A549 (cell line): ENCODE data around the gene TNIP3. TPM values are rescaled to one million over a fixed set of nuclear protein-coding genes. Genes with fewer than 3 reads are reported as not detected.

ENCODE experiments used
- ATAC-seq, 2 experiments: fragments of 200-7000 bp in 1 of 2; fragments of >200 bp in 1 of 2; cut with Nextera tagmentation in 1 of 2; cut with Tn5 transposase in 1 of 2; 3 replicates each; pipeline versions ENCODE4 v1.8.0 to v1.9.1; 2018 to 2020; ENCODE audit warnings: mild to moderate bottlenecking in 1 of 2, moderate library complexity in 1 of 2
- CTCF ChIA-PET: fragments of 300-600 bp; sonication (Branson Sonifier 250); formaldehyde crosslinking; extraction: SDS; loops from one replicate; lab custom pipeline; 2021; ENCODE audit warnings: antibody characterized with exemption, inconsistent platforms; lab: Yijun Ruan, JAX
- POLR2A ChIA-PET: fragments of 350-600 bp; formaldehyde crosslinking; extraction: SDS; loops from one replicate; lab custom pipeline; 2021; ENCODE audit warnings: antibody characterized with exemption, inconsistent platforms; lab: Yijun Ruan, JAX
- DNase-seq, 2 experiments: peaks; one replicate each; pipeline versions ENCODE4 v3.0.0 to v3.0.0-alpha.2; 2011 to 2016; ENCODE audit warnings: low read depth in 1 of 2, low spot score in 1 of 2
- FAIRE-seq: peaks from 2 replicates; lab custom pipeline; 2011; peaks lifted over from hg19 to GRCh38; lab: Jason Lieb, UNC
- H3K27ac ChIP-seq, 2 experiments: fragments of >200 bp; sonication (Bioruptor Twin); formaldehyde crosslinking; 3 replicates each; pipeline ENCODE4 v1.5.1; 2016 to 2017
- H3K4me1 ChIP-seq: fragments of >200 bp; sonication (Bioruptor Twin); formaldehyde crosslinking; 3 replicates; pipeline ENCODE4 v1.6.1; 2016
- H3K4me2 ChIP-seq: fragments of >200 bp; sonication (Bioruptor Twin); formaldehyde crosslinking; 3 replicates; pipeline ENCODE4 v1.6.1; 2016
- H3K4me3 ChIP-seq: fragments of >200 bp; sonication (Bioruptor Twin); formaldehyde crosslinking; 3 replicates; pipeline ENCODE4 v1.5.1; 2016
- H3K9me3 ChIP-seq: fragments of >200 bp; sonication (Bioruptor Twin); formaldehyde crosslinking; 3 replicates; pipeline ENCODE4 v1.6.1; 2016
- BCL3 ChIP-seq: fragments of >200 bp; sonication (Bioruptor Twin); formaldehyde crosslinking; IDR thresholded peaks from 3 replicates; pipeline ENCODE4 v1.6.1; 2016
- CHD2 ChIP-seq: fragments of 150-350 bp; IDR thresholded peaks from 2 replicates; pipeline ENCODE4 v1.6.1; 2014; ENCODE audit warnings: low read length; ENCODE audit not compliant: partially characterized antibody
- CHD4 ChIP-seq: fragments of 200-600 bp; sonication (generic); IDR thresholded peaks from 2 replicates; pipeline ENCODE4 v1.6.1; 2016; ENCODE audit warnings: antibody characterized with exemption, mild to moderate bottlenecking, borderline replicate concordance
- E2F6 ChIP-seq: IDR thresholded peaks from 2 replicates; pipeline ENCODE4 v1.6.1; 2012; ENCODE audit warnings: low read depth, borderline replicate concordance
- EHF ChIP-seq: fragments of 250-450 bp; sonication (Bioruptor Pico); IDR thresholded peaks from 2 replicates; pipeline ENCODE4 v1.5.0; 2020; ENCODE audit warnings: mild to moderate bottlenecking
- ELK1 ChIP-seq: fragments of 150-350 bp; IDR thresholded peaks from 2 replicates; pipeline ENCODE4 v1.6.1; 2014; ENCODE audit warnings: low read depth, mild to moderate bottlenecking, low read length
- FOSB ChIP-seq: fragments of 250-450 bp; sonication (Bioruptor Pico); IDR thresholded peaks from 2 replicates; pipeline ENCODE4 v1.5.0; 2020; ENCODE audit warnings: mild to moderate bottlenecking, moderate library complexity
- FOSL2 ChIP-seq, 2 experiments: fragments of 450-650 bp in 1 of 2; fragments of >200 bp in 1 of 2; sonication (Bioruptor Twin) in 1 of 2; formaldehyde crosslinking; IDR thresholded peaks; 2 replicates each; pipeline versions ENCODE4 v1.5.0 to v1.6.1; 2016 to 2020; ENCODE audit warnings: mild to moderate bottlenecking in 1 of 2, moderate library complexity in 1 of 2
- FOXS1 ChIP-seq: fragments of 250-450 bp; sonication (Bioruptor Pico); IDR thresholded peaks from 2 replicates; pipeline ENCODE4 v1.5.0; 2020; ENCODE audit warnings: mild to moderate bottlenecking, moderate library complexity
- HDAC2 ChIP-seq: fragments of 200-600 bp; sonication (generic); IDR thresholded peaks from 2 replicates; pipeline ENCODE4 v1.6.1; 2016
- HOXA7 ChIP-seq: fragments of 250-450 bp; sonication (Bioruptor Pico); IDR thresholded peaks from 2 replicates; pipeline ENCODE4 v1.5.0; 2020; ENCODE audit warnings: mild to moderate bottlenecking, moderate library complexity
- HOXB13 ChIP-seq: fragments of 250-450 bp; sonication (Bioruptor Pico); IDR thresholded peaks from 2 replicates; pipeline ENCODE4 v1.5.0; 2020; ENCODE audit warnings: low read depth, mild to moderate bottlenecking, moderate library complexity
- JUN ChIP-seq, 2 experiments: fragments of >200 bp; sonication (Bioruptor Twin); formaldehyde crosslinking; IDR thresholded peaks; 2 replicates in 1 of 2; 3 replicates in 1 of 2; pipeline ENCODE4 v1.6.1; 2016 to 2017
- JUNB ChIP-seq: fragments of >200 bp; sonication (Bioruptor Twin); formaldehyde crosslinking; IDR thresholded peaks from 2 replicates; pipeline ENCODE4 v1.6.1; 2016
- KDM1A ChIP-seq: fragments of 200-600 bp; sonication (generic); IDR thresholded peaks from 2 replicates; pipeline ENCODE4 v1.6.1; 2016; ENCODE audit warnings: low read depth, mild to moderate bottlenecking
- KDM5A ChIP-seq: fragments of 200-600 bp; sonication (generic); IDR thresholded peaks from 2 replicates; pipeline ENCODE4 v1.6.1; 2016; ENCODE audit warnings: antibody characterized with exemption, mild to moderate bottlenecking
- MAX ChIP-seq: IDR thresholded peaks from 2 replicates; pipeline ENCODE4 v1.6.1; 2012
- MYC ChIP-seq: IDR thresholded peaks from 2 replicates; pipeline ENCODE4 v1.6.1; 2012; ENCODE audit warnings: mild to moderate bottlenecking, inconsistent platforms, low read length, improper control_type of control experiment, borderline replicate concordance
- NFE2L2 ChIP-seq: fragments of 150-350 bp; conservative IDR thresholded peaks from 2 replicates; pipeline ENCODE4 v1.6.1; 2014; ENCODE audit warnings: low read length
- NPAS2 ChIP-seq: fragments of 250-450 bp; sonication (Bioruptor Pico); IDR thresholded peaks from 2 replicates; pipeline ENCODE4 v1.8.0; 2022; ENCODE audit warnings: mild to moderate bottlenecking, moderate library complexity, borderline replicate concordance
- NR3C1 ChIP-seq: fragments of >200 bp; sonication (Bioruptor Twin); formaldehyde crosslinking; IDR thresholded peaks from 3 replicates; pipeline ENCODE4 v1.6.1; 2017
- PBX3 ChIP-seq: IDR thresholded peaks from 2 replicates; pipeline ENCODE4 v1.6.1; 2012
- POLR2AphosphoS2 ChIP-seq: conservative IDR thresholded peaks from 2 replicates; pipeline ENCODE4 v1.6.1; 2012; ENCODE audit warnings: low read length, improper control_type of control experiment, inconsistent platforms
- RARB ChIP-seq: fragments of 250-450 bp; sonication (Bioruptor Pico); IDR thresholded peaks from 2 replicates; pipeline ENCODE4 v1.8.0; 2021; ENCODE audit warnings: mild to moderate bottlenecking, moderate library complexity
- RFX5 ChIP-seq: fragments of 450-650 bp; IDR thresholded peaks from 2 replicates; pipeline ENCODE4 v1.7.1; 2014; ENCODE audit warnings: antibody characterized with exemption, mild to moderate bottlenecking, moderate library complexity
- SREBF2 ChIP-seq: fragments of 450-650 bp; IDR thresholded peaks from 2 replicates; pipeline ENCODE4 v1.6.1; 2014; ENCODE audit warnings: mild to moderate bottlenecking, moderate library complexity
- TP53 ChIP-seq: fragments of 250-450 bp; sonication (Bioruptor Pico); IDR thresholded peaks from 2 replicates; pipeline ENCODE4 v1.5.0; 2021; ENCODE audit warnings: mild to moderate bottlenecking, moderate library complexity
- USF2 ChIP-seq: fragments of 450-650 bp; IDR thresholded peaks from 2 replicates; pipeline ENCODE4 v1.6.1; 2014; ENCODE audit warnings: antibody characterized with exemption
- ZFP36 ChIP-seq: fragments of 450-650 bp; IDR thresholded peaks from 2 replicates; pipeline ENCODE4 v1.6.1; 2014; ENCODE audit warnings: borderline replicate concordance; ENCODE audit not compliant: partially characterized antibody
- ZSCAN20 ChIP-seq: fragments of 250-450 bp; sonication (Bioruptor Pico); IDR thresholded peaks from 2 replicates; pipeline ENCODE4 v1.8.0; 2022; ENCODE audit warnings: mild to moderate bottlenecking, moderate library complexity
- WGBS: methylation state at CpG from one replicate; pipeline ENCODE4 v1.1.6; 2017; ENCODE audit errors: missing lambda C conversion rate; 5-methylcytosine and 5-hydroxymethylcytosine counted together
- polyA plus RNA-seq, 4 experiments: library from polyadenylated mRNA; depleted of rRNA in 3 of 4; stranded (reverse); fragments of >200 nt; fragmentation: RNase III in 1 of 4; extraction: RNeasy Plus Mini Kit Qiagen cat#74134 plus additional on column Dnase treatment in 1 of 4; gene quantifications; 2 replicates in 3 of 4; 3 replicates in 1 of 4; pipeline ENCODE4 v1.2.3, GENCODE V29; 2011 to 2017

TNIP3 gene
- polyA plus RNA-seq, 2 of the 4 experiments (the other 2 are of a cell fraction): 0.46 to 0.58 TPM

- Histone ChIP-seq H3K4me2 (no peak overlapping the region), H3K4me3 (no peak overlapping the region), H3K27ac (no peak overlapping the region), H3K4me1 (no peaks in the 10 kb centered on the region), H3K9me3 (no peaks in the 10 kb centered on the region)
- WGBS: 71% methylated on average over 6 of the region's 6 CpGs
- no peak for FAIRE-seq
- no peak for DNase-seq
- ATAC-seq: no peak
- TF ChIP-seq KDM1A: no peak
- TF ChIP-seq BCL3: no peak
- no peak for TF ChIP-seq JUN (IDR thresholded peaks at IDR 0.05)
- no peak for TF ChIP-seq NFE2L2
- no peak for TF ChIP-seq HOXA7 (CRISPR knock-in tag)
- no peak for TF ChIP-seq RFX5
- TF ChIP-seq FOSL2 (IDR thresholded peaks at IDR 0.05): no peak
- no peak for TF ChIP-seq FOSL2 (CRISPR knock-in tag; IDR thresholded peaks at IDR 0.05)
- TF ChIP-seq USF2: no peak
- TF ChIP-seq SREBF2: no peak
- TF ChIP-seq NR3C1: no peak
- POLR2A ChIA-PET: no interaction called here
- CTCF ChIA-PET: no interaction called here
These were observed 4.5 kb upstream of the TNIP3 start for GRCh38 chr4:121168446-121169281.

- TF ChIP-seq JUNB: no peak
- TF ChIP-seq MYC: no peak
- no peak for TF ChIP-seq ELK1
- no peak for TF ChIP-seq EHF (CRISPR knock-in tag)
- no peak for TF ChIP-seq HOXB13 (CRISPR knock-in tag)
- no peak for TF ChIP-seq KDM5A
- TF ChIP-seq FOSB (CRISPR knock-in tag): no peak
- TF ChIP-seq MAX: no peak
- no peak for TF ChIP-seq PBX3
- TF ChIP-seq RARB (CRISPR knock-in tag): no peak
- TF ChIP-seq POLR2AphosphoS2: no peak
- TF ChIP-seq FOXS1 (CRISPR knock-in tag): no peak
- TF ChIP-seq CHD2: no peak
- no peak for TF ChIP-seq ZFP36
- TF ChIP-seq E2F6: no peak
- TF ChIP-seq TP53 (CRISPR knock-in tag): no peak
- TF ChIP-seq HDAC2: no peak
- TF ChIP-seq CHD4: no peak
- no peak for TF ChIP-seq NPAS2 (CRISPR knock-in tag)
- TF ChIP-seq ZSCAN20 (CRISPR knock-in tag): no peak
- Histone ChIP-seq H3K4me1 (no peaks in the 10 kb centered on the region), H3K4me3 (no peak overlapping the region), H3K4me2 (no peak overlapping the region), H3K27ac (no peak overlapping the region), H3K9me3 (no peaks in the 10 kb centered on the region)
- ATAC-seq (no peak), DNase-seq (no peak), FAIRE-seq (no peak)
- ChIA-PET CTCF (no interaction called here), POLR2A (no interaction called here)
These were observed 2.9 kb upstream of the TNIP3 start for GRCh38 chr4:121166976-121167375.
